Caco-2 (cell line): ENCODE measurements around the gene COL4A2. TPM values are rescaled to one million over a fixed set of nuclear protein-coding genes. Genes with fewer than 3 reads are reported as not detected.
"Not testable (repeated sequence)": the region's sequence is repeated elsewhere in the genome, so short reads cannot be mapped to it uniquely, and the experiment has no call there.

ENCODE experiments used
- BruUV-seq: library from RNA; stranded (reverse); fragments of 400-500 nt; replicated peaks from 2 replicates; lab custom pipeline; 2021; lab: Mats Ljungman, UMichigan
- CTCF ChIA-PET: fragments of 300-600 bp; sonication (Branson Sonifier 250); formaldehyde crosslinking; loops from one replicate; lab custom pipeline; 2022; ENCODE audit warnings: antibody characterized with exemption; lab: Charles Lee
- POLR2A ChIA-PET: fragments of 300-600 bp; sonication (Branson Sonifier 250); formaldehyde crosslinking; loops from one replicate; lab custom pipeline; 2022; ENCODE audit warnings: antibody characterized with exemption; lab: Charles Lee
- DNase-seq, 2 experiments: peaks; one replicate each; pipeline versions ENCODE4 v3.0.0 to v3.0.0-alpha.2; 2020 to 2022
- H3K27me3 ChIP-seq: replicated peaks from 2 replicates; pipeline ENCODE4 v1.6.0; 2011; ENCODE audit warnings: low read length; ENCODE audit not compliant: control insufficient read depth, insufficient read depth
- H3K36me3 ChIP-seq: 2 replicates; pipeline ENCODE4 v1.5.1; 2011; ENCODE audit warnings: low read length; ENCODE audit not compliant: control insufficient read depth, insufficient read depth
- H3K4me1 ChIP-seq: fragments of 250-450 bp; sonication (Bioruptor Pico); 2 replicates; pipeline ENCODE4 v1.5.1; 2020; ENCODE audit warnings: mild to moderate bottlenecking
- H3K4me3 ChIP-seq: 2 replicates; pipeline ENCODE4 v1.5.1; 2011; ENCODE audit warnings: low read depth, mild to moderate bottlenecking, control low read depth, low read length
- H3K9me3 ChIP-seq: fragments of 250-450 bp; sonication (Bioruptor Pico); 2 replicates; pipeline ENCODE4 v1.5.1; 2020; ENCODE audit warnings: mild to moderate bottlenecking, moderate library complexity
- H3K27ac Mint-ChIP-seq: one replicate; pipeline ENCODE4 v1.8.0; 2022; ENCODE audit warnings: mixed read lengths; ENCODE audit not compliant: unreplicated experiment
- H3K27me3 Mint-ChIP-seq: one replicate; pipeline ENCODE4 v1.8.0; 2022; ENCODE audit warnings: mixed read lengths; ENCODE audit not compliant: insufficient read depth, unreplicated experiment
- H3K36me3 Mint-ChIP-seq: one replicate; pipeline ENCODE4 v1.8.0; 2022; ENCODE audit warnings: mild to moderate bottlenecking, mixed read lengths; ENCODE audit not compliant: insufficient read depth, unreplicated experiment
- H3K4me1 Mint-ChIP-seq: one replicate; pipeline ENCODE4 v1.8.0; 2022; ENCODE audit warnings: low read depth, mixed read lengths; ENCODE audit not compliant: unreplicated experiment
- H3K4me3 Mint-ChIP-seq: one replicate; pipeline ENCODE4 v1.8.0; 2022; ENCODE audit warnings: mild to moderate bottlenecking, moderate library complexity, mixed read lengths; ENCODE audit not compliant: unreplicated experiment
- H3K9me3 Mint-ChIP-seq: one replicate; pipeline ENCODE4 v1.8.0; 2022; ENCODE audit warnings: mixed read lengths; ENCODE audit not compliant: unreplicated experiment
- intact Hi-C: fragments of 100-400 bp; cut with micrococcal nuclease; formaldehyde crosslinking; loops from one replicate; pipeline ENCODE4 v1.10.0; 2022; ENCODE audit not compliant: unreplicated experiment
- total RNA-seq: library from RNA; stranded (reverse); gene quantifications from 2 replicates; pipeline ENCODE4 v1.2.3, GENCODE V29; 2022
- TF ChIP-seq, protein P1 (sequence below), 2 experiments: fragments of 200-600 bp in 1 of 2; IDR thresholded peaks; 1 replicate in 1 of 2; 2 replicates in 1 of 2; pipeline versions ENCODE4 v1.5.1 to v1.8.0; 2011 to 2022; ENCODE audit warnings: antibody characterized with exemption in 1 of 2, control low read depth in 1 of 2, inconsistent platforms in 1 of 2, low read depth in 1 of 2, low read length in 1 of 2, mild to moderate bottlenecking in 1 of 2, moderate library complexity in 1 of 2; ENCODE audit not compliant: insufficient read depth in 1 of 2, severe bottlenecking in 1 of 2, unreplicated experiment in 1 of 2

Gene COL4A2
- total RNA-seq, 1 experiment from 2014 or later, result 19.2 TPM

DNA sequence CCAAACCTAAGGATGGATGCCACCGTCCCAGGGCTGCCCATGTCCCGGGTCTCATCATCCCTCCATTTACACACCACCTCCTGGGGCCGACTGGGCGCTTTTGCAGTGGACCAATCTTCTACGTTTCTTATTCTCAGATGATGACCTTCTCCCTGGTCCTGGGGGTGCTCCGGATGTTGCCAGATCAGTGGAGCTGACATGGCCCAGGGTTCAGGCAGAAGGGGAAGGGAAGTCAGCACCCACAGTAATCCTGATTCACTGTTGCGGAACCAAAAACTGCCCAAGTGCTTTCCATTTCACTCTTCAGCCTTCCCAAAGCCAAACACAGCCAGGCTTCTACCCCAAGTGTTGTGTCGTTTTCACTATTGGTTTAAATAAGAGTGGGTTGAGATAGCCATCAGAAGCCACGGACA is 224.6 kb downstream of the COL4A2 start:
- Histone ChIP-seq H3K27me3 (no peaks in the 10 kb centered on the region), H3K36me3 (no peaks in the 10 kb centered on the region; the same call in 1 of the 2 replicates), H3K4me1 (peaks cover 33% of the 10 kb centered on the region), H3K4me3 (no peak overlapping the region), H3K9me3 (no peaks in the 10 kb centered on the region)
- Mint-ChIP-seq H3K27me3 (no peaks in the 10 kb centered on the region), H3K4me3 (no peak overlapping the region), H3K4me1 (peaks cover 24% of the 10 kb centered on the region), H3K36me3 (peaks cover 48% of the 10 kb centered on the region), H3K27ac (no peak overlapping the region), H3K9me3 (no peaks in the 10 kb centered on the region)
- DNase-seq, result no peak
- BruUV-seq, result no TSS peak
- CTCF ChIA-PET, result no interaction called here
- intact Hi-C loops, result no loop called here
- TF ChIP-seq, protein P1, sequence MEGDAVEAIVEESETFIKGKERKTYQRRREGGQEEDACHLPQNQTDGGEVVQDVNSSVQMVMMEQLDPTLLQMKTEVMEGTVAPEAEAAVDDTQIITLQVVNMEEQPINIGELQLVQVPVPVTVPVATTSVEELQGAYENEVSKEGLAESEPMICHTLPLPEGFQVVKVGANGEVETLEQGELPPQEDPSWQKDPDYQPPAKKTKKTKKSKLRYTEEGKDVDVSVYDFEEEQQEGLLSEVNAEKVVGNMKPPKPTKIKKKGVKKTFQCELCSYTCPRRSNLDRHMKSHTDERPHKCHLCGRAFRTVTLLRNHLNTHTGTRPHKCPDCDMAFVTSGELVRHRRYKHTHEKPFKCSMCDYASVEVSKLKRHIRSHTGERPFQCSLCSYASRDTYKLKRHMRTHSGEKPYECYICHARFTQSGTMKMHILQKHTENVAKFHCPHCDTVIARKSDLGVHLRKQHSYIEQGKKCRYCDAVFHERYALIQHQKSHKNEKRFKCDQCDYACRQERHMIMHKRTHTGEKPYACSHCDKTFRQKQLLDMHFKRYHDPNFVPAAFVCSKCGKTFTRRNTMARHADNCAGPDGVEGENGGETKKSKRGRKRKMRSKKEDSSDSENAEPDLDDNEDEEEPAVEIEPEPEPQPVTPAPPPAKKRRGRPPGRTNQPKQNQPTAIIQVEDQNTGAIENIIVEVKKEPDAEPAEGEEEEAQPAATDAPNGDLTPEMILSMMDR (IDR thresholded peaks at IDR 0.05; ENCODE audit: insufficient read depth in 1 of 2, low read depth in 1 of 2, low read length in 1 of 2, severe bottlenecking in 1 of 2, unreplicated experiment in 1 of 2), result no peak
- POLR2A ChIA-PET, result no interaction called here

DNA sequence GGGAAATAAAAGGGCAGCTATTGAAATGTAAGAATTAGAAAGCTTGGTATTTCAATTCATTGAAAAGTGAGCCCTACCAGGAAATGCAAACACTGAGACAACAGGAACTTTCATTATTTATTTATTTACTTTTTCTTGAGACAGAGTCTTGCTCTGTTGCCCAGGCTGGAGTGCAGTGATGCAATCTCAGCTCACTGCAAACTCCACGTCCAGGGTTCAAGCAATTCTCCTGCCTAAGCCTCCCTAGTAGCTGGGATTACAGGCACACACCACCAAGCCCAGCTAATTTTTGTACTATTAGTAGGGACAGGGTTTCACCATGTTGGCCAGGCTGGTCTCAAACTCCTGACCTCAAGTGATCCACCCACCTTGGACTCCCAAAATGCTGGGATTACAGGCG is 225.2 kb downstream of the COL4A2 start:
- Mint-ChIP-seq H3K36me3 (peaks cover 47% of the 10 kb centered on the region), H3K4me1 (peaks cover 18% of the 10 kb centered on the region)
- H3K9me3 ChIP-seq, intact Hi-C loops, H3K4me3 Mint-ChIP-seq, POLR2A ChIA-PET, H3K27ac Mint-ChIP-seq, H3K9me3 Mint-ChIP-seq, H3K27me3 ChIP-seq, BruUV-seq, DNase-seq, H3K27me3 Mint-ChIP-seq, H3K36me3 ChIP-seq, H3K4me3 ChIP-seq: not testable (repeated sequence)
- peaks cover 28% of the 10 kb centered on the region for H3K4me1 ChIP-seq
- CTCF ChIA-PET, result interaction anchor here (1.2 kb wide), 1 partner anchor 77 kb away, joined by 3 read pairs; no protein-coding TSS in a partner anchor

DNA sequence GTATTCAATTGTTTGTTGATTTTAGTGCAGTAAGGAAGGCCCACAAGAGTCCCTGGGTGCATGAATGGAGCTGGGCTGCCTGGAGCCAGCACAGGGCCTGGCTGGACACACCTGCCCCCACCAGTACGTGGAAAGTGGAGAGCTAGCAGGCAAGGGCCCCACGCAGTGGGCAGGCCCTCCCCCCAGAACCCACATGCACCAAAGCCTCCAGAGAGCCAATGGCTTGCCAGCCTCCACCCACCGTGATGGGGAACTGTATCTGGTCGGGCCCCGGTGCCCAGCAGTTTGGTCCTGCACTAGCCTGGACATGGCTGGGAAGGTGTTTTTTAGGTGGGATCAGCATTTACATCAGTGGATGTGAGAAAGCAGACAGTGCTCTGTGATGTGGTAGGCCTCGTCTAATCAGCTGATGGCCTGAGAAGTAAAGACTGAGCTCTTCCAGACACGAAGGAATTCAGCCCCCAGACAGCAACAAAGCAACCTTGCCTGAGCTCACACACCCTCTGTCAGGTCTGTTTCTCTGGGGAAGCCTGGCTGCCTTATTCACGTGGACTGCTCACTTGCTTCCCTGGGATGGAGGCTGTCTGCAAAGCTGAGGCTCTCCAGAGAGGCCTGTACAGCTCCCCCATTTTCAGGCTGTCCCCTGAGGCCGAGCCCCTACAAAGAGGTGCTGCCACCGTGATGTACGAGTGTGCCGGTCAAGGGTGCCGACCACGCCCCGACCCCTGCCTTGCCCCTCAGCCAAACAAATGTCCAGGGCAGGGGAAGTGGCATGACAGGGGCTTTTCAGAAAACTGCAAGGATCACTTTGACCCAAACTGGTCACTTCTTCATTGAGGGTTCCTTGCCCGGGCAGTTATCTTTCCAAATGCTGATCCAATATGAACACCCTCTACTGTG is 226.9 kb downstream of the COL4A2 start:
- no TSS peak for BruUV-seq
- H3K36me3 Mint-ChIP-seq, result peaks cover 51% of the 10 kb centered on the region
- H3K4me1 Mint-ChIP-seq, result peaks cover under 1% of the 10 kb centered on the region
- Histone ChIP-seq H3K4me3 (no peak overlapping the region), H3K9me3 (no peaks in the 10 kb centered on the region), H3K27me3 (no peaks in the 10 kb centered on the region), H3K36me3 (no peaks in the 10 kb centered on the region), H3K4me1 (peaks cover 12% of the 10 kb centered on the region)
- TF ChIP-seq, protein P1 (IDR thresholded peaks at IDR 0.05; ENCODE audit: insufficient read depth in 1 of 2, low read depth in 1 of 2, low read length in 1 of 2, severe bottlenecking in 1 of 2, unreplicated experiment in 1 of 2), result no peak
- DNase-seq, result no peak
- intact Hi-C loops, result no loop called here
- no peaks in the 10 kb centered on the region for H3K27me3 Mint-ChIP-seq
- POLR2A ChIA-PET, result no interaction called here
- H3K9me3 Mint-ChIP-seq, result no peaks in the 10 kb centered on the region
- H3K27ac Mint-ChIP-seq, result no peak overlapping the region
- CTCF ChIA-PET, result no interaction called here
- no peak overlapping the region for H3K4me3 Mint-ChIP-seq
